HEK293 (cell line): ENCODE measurements around the gene NUP62.

Experiments used
- BCL6B ChIP-seq: fragments of 450-650 bp; formaldehyde crosslinking; IDR thresholded peaks from 2 replicates; pipeline ENCODE4 v1.5.1; 2017; ENCODE audit warnings: missing biosample characterization, missing genetic modification characterization
- SALL2 ChIP-seq: fragments of 450-650 bp; formaldehyde crosslinking; IDR thresholded peaks from 2 replicates; pipeline ENCODE4 v1.5.0; 2017; ENCODE audit warnings: missing biosample characterization, mild to moderate bottlenecking, missing genetic modification characterization, borderline replicate concordance
- SCRT2 ChIP-seq: fragments of 450-650 bp; formaldehyde crosslinking; IDR thresholded peaks from 2 replicates; pipeline ENCODE4 v1.5.1; 2016; ENCODE audit warnings: missing biosample characterization, missing genetic modification characterization
- ZBTB48 ChIP-seq: fragments of 450-650 bp; formaldehyde crosslinking; IDR thresholded peaks from 2 replicates; pipeline ENCODE4 v1.5.1; 2016; ENCODE audit warnings: missing biosample characterization, missing genetic modification characterization
- ZFHX2 ChIP-seq: fragments of 450-650 bp; formaldehyde crosslinking; conservative IDR thresholded peaks from 2 replicates; pipeline ENCODE4 v1.5.1; 2016; ENCODE audit warnings: missing biosample characterization, missing genetic modification characterization
- ZNF10 ChIP-seq: fragments of 450-650 bp; formaldehyde crosslinking; IDR thresholded peaks from 2 replicates; pipeline ENCODE4 v1.5.1; 2017; ENCODE audit warnings: missing biosample characterization, missing genetic modification characterization
- ZNF121 ChIP-seq: fragments of 450-650 bp; formaldehyde crosslinking; IDR thresholded peaks from 2 replicates; pipeline ENCODE4 v1.5.1; 2016; ENCODE audit warnings: missing biosample characterization, missing genetic modification characterization
- ZNF140 ChIP-seq: fragments of 450-650 bp; formaldehyde crosslinking; IDR thresholded peaks from 2 replicates; pipeline ENCODE4 v1.5.1; 2016; ENCODE audit warnings: missing biosample characterization, missing genetic modification characterization
- ZNF146 ChIP-seq: fragments of 450-650 bp; formaldehyde crosslinking; IDR thresholded peaks from 2 replicates; pipeline ENCODE4 v1.5.1; 2016; ENCODE audit warnings: missing biosample characterization, missing genetic modification characterization
- ZNF155 ChIP-seq: fragments of 450-650 bp; formaldehyde crosslinking; IDR thresholded peaks from 2 replicates; pipeline ENCODE4 v1.5.1; 2016; ENCODE audit warnings: missing biosample characterization, missing genetic modification characterization
- ZNF23 ChIP-seq: fragments of 450-650 bp; formaldehyde crosslinking; IDR thresholded peaks from 2 replicates; pipeline ENCODE4 v1.5.1; 2016; ENCODE audit warnings: missing biosample characterization, missing genetic modification characterization, borderline replicate concordance
- ZNF280C ChIP-seq: fragments of 450-650 bp; formaldehyde crosslinking; IDR thresholded peaks from 2 replicates; pipeline ENCODE4 v1.5.1; 2016; ENCODE audit warnings: missing biosample characterization, missing genetic modification characterization
- ZNF350 ChIP-seq: fragments of 450-650 bp; formaldehyde crosslinking; IDR thresholded peaks from 2 replicates; pipeline ENCODE4 v1.5.0; 2017; ENCODE audit warnings: missing biosample characterization, mild to moderate bottlenecking, missing genetic modification characterization
- ZNF391 ChIP-seq: fragments of 450-650 bp; formaldehyde crosslinking; IDR thresholded peaks from 2 replicates; pipeline ENCODE4 v1.5.1; 2016; ENCODE audit warnings: low read depth, missing biosample characterization, missing genetic modification characterization, borderline replicate concordance
- ZNF398 ChIP-seq: fragments of 450-650 bp; formaldehyde crosslinking; IDR thresholded peaks from 2 replicates; pipeline ENCODE4 v1.5.1; 2017; ENCODE audit warnings: missing biosample characterization, missing genetic modification characterization
- ZNF48 ChIP-seq: fragments of 450-650 bp; formaldehyde crosslinking; IDR thresholded peaks from 2 replicates; pipeline ENCODE4 v1.5.1; 2016; ENCODE audit warnings: missing biosample characterization, missing genetic modification characterization
- ZNF513 ChIP-seq: fragments of 450-650 bp; IDR thresholded peaks from 2 replicates; pipeline ENCODE4 v1.5.1; 2018; ENCODE audit warnings: missing biosample characterization, missing genetic modification characterization
- ZNF571 ChIP-seq: fragments of 450-650 bp; formaldehyde crosslinking; IDR thresholded peaks from 2 replicates; pipeline ENCODE4 v1.5.0; 2017; ENCODE audit warnings: missing biosample characterization, missing genetic modification characterization
- ZNF623 ChIP-seq: fragments of 450-650 bp; formaldehyde crosslinking; IDR thresholded peaks from 2 replicates; pipeline ENCODE4 v1.5.1; 2016; ENCODE audit warnings: missing biosample characterization, missing genetic modification characterization
- ZNF626 ChIP-seq: fragments of 450-650 bp; sonication (Bioruptor Pico); formaldehyde crosslinking; IDR thresholded peaks from 2 replicates; pipeline ENCODE4 v1.5.1; 2018; ENCODE audit warnings: missing biosample characterization, missing genetic modification characterization, inconsistent platforms
- ZNF692 ChIP-seq: fragments of 450-650 bp; formaldehyde crosslinking; IDR thresholded peaks from 2 replicates; pipeline ENCODE4 v1.5.1; 2016; ENCODE audit warnings: missing biosample characterization, missing genetic modification characterization
- ZNF768 ChIP-seq: fragments of 450-650 bp; formaldehyde crosslinking; IDR thresholded peaks from 2 replicates; pipeline ENCODE4 v1.5.1; 2018; ENCODE audit warnings: missing biosample characterization, mild to moderate bottlenecking, missing genetic modification characterization
- TF ChIP-seq, protein P1 (sequence below): fragments of 450-650 bp; formaldehyde crosslinking; IDR thresholded peaks from 2 replicates; pipeline ENCODE4 v1.5.1; 2017; ENCODE audit warnings: missing biosample characterization, missing genetic modification characterization
- TF ChIP-seq, protein P2 (sequence below): fragments of 450-650 bp; formaldehyde crosslinking; optimal IDR thresholded peaks from 2 replicates; pipeline ENCODE3; 2016; ENCODE audit warnings: missing biosample characterization, mild to moderate bottlenecking, missing genetic modification characterization
- TF ChIP-seq, protein P3 (sequence below): fragments of 450-650 bp; formaldehyde crosslinking; IDR thresholded peaks from 2 replicates; pipeline ENCODE4 v1.5.1; 2016; ENCODE audit warnings: missing biosample characterization, missing genetic modification characterization

Gene NUP62

GRCh38 chr19:49866933-49867782 is 62.1 kb downstream of the NUP62 start, which contains the start of gene PNKP (continued):
- no peak for TF ChIP-seq ZNF350 (tag by site-specific recombination)
- TF ChIP-seq ZNF623, result no peak
- TF ChIP-seq ZNF155 (tag by site-specific recombination), result no peak
- peak; percentile 59 for TF ChIP-seq ZNF692
- TF ChIP-seq, protein P1, sequence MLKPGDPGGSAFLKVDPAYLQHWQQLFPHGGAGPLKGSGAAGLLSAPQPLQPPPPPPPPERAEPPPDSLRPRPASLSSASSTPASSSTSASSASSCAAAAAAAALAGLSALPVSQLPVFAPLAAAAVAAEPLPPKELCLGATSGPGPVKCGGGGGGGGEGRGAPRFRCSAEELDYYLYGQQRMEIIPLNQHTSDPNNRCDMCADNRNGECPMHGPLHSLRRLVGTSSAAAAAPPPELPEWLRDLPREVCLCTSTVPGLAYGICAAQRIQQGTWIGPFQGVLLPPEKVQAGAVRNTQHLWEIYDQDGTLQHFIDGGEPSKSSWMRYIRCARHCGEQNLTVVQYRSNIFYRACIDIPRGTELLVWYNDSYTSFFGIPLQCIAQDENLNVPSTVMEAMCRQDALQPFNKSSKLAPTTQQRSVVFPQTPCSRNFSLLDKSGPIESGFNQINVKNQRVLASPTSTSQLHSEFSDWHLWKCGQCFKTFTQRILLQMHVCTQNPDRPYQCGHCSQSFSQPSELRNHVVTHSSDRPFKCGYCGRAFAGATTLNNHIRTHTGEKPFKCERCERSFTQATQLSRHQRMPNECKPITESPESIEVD (tag by site-specific recombination), result no peak
- TF ChIP-seq ZNF280C (tag by site-specific recombination), result no peak
- TF ChIP-seq ZNF10 (tag by site-specific recombination), result no peak
- TF ChIP-seq SCRT2 (tag by site-specific recombination), result 0 out of 2 replicates have a peak, but pooled peaks have one; percentile 16
- no peak for TF ChIP-seq ZNF140 (tag by site-specific recombination)
- TF ChIP-seq ZNF513 (tag by site-specific recombination), result 0 out of 2 replicates have a peak, but pooled peaks have one; percentile 78
- no peak for TF ChIP-seq SALL2 (tag by site-specific recombination)
- TF ChIP-seq ZFHX2 (tag by site-specific recombination), result peak; percentile 95
- no peak for TF ChIP-seq ZNF571 (tag by site-specific recombination)
- no peak for TF ChIP-seq ZNF626 (tag by site-specific recombination)
- 0 out of 2 replicates have a peak, but pooled peaks have one; percentile 45 for TF ChIP-seq BCL6B (tag by site-specific recombination)
- TF ChIP-seq, protein P2, sequence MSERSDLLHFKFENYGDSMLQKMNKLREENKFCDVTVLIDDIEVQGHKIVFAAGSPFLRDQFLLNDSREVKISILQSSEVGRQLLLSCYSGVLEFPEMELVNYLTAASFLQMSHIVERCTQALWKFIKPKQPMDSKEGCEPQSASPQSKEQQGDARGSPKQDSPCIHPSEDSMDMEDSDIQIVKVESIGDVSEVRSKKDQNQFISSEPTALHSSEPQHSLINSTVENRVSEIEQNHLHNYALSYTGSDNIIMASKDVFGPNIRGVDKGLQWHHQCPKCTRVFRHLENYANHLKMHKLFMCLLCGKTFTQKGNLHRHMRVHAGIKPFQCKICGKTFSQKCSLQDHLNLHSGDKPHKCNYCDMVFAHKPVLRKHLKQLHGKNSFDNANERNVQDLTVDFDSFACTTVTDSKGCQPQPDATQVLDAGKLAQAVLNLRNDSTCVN (tag by site-specific recombination), result peak; percentile 60
- TF ChIP-seq ZNF146 (tag by site-specific recombination), result no peak
- TF ChIP-seq ZNF121, result no peak
- TF ChIP-seq ZBTB48 (tag by site-specific recombination), result no peak
- no peak for TF ChIP-seq ZNF23 (tag by site-specific recombination)
- TF ChIP-seq ZNF391 (tag by site-specific recombination), result 0 out of 2 replicates have a peak, but pooled peaks have one; percentile 64
- TF ChIP-seq, protein P3, sequence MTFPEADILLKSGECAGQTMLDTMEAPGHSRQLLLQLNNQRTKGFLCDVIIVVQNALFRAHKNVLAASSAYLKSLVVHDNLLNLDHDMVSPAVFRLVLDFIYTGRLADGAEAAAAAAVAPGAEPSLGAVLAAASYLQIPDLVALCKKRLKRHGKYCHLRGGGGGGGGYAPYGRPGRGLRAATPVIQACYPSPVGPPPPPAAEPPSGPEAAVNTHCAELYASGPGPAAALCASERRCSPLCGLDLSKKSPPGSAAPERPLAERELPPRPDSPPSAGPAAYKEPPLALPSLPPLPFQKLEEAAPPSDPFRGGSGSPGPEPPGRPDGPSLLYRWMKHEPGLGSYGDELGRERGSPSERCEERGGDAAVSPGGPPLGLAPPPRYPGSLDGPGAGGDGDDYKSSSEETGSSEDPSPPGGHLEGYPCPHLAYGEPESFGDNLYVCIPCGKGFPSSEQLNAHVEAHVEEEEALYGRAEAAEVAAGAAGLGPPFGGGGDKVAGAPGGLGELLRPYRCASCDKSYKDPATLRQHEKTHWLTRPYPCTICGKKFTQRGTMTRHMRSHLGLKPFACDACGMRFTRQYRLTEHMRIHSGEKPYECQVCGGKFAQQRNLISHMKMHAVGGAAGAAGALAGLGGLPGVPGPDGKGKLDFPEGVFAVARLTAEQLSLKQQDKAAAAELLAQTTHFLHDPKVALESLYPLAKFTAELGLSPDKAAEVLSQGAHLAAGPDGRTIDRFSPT (tag by site-specific recombination), result peak; percentile 47; the same call in 1 of the 2 replicates
- TF ChIP-seq ZNF768 (tag by site-specific recombination), result no peak
- TF ChIP-seq ZNF398, result no peak
- TF ChIP-seq ZNF48 (tag by site-specific recombination), result no peak
